DMS114 treated with DMSO at 0.1 percent for 48 hours (cell line): ENCODE results near the gene FBXL17.
"Not testable (repeated sequence)": the region's sequence is repeated elsewhere in the genome, so short reads cannot be mapped to it uniquely, and the experiment has no call there.

ENCODE experiments used
- DNase-seq: peaks from one replicate; lab custom pipeline; 2025; ENCODE audit not compliant: unreplicated experiment; lab: John Stamatoyannopoulos, UW

Gene FBXL17

DNA sequence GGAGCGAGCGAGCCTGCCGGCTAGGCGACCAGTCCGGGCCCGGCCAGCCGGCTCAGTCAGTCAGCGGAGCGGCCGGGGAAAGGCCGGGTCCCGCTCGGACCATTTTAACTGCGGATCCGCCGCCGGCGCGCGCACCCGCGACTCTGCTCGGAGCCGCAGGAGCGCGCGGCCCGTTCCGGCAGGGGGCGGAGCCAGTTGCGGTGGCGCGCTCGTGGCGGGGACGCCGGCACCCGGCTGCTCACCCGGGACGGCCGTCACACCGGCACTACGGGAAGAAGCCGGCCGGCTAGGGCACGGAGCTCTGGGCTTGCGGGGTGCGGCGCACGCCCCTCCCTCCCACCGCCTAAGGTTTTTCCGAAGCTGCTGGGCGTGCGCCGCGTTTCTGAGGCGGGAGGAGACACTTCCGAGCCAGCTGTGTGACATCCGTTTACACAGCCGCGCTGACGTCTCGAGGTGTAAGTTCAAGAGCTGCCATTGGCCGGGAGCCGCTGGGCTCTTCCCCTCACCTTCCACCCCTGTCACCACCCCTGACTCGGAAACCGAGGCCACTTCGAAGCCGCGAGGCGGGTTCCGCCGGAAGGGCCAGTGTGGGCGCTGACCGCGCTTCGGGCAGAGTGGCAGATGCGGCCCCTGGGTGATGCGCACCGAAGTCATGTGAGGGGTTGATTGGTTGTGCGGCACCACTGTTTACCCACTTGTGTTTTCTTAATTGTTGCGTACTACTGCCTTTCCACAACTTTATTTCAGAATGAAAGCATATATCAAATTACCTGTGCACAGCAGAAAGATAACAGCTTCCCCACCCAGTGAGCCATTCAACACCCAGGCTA, at the start of gene FBXL17:
TSS of gene FBXL17 (minus strand) at position 145 of the 830 bp plus-strand sequence.
- peak; percentile 81 for DNase-seq

DNA sequence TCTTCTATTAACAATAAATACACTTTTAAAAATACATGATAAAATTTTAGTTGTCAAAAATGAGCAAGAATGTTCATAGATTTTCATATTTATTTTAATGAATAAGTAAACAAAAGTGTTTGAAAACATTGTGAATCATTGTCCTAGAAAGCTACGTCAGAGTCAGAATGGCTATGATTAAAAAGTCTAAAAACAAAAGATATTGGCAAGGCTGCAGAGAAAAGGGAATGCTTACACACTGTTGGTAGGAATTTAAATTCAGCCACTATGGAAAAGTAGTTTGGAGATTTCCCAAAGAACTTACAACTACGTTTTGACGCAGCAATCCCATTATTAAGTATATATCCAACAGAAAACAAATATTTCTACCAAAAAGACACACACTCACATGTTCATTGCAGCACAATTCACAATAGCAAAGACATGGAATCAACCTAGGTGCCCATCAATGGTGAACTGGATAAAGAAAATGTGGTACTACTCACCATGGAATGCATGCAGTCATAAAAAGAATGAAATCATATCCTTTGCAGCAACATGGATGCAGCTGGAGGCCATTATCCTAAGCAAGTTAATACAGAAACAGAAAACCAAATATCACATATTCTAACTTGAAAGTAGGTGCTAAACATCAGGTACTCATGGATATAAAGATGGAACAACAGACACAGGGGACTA, 49.2 kb upstream of the FBXL17 start:
- DNase-seq = no peak

DNA sequence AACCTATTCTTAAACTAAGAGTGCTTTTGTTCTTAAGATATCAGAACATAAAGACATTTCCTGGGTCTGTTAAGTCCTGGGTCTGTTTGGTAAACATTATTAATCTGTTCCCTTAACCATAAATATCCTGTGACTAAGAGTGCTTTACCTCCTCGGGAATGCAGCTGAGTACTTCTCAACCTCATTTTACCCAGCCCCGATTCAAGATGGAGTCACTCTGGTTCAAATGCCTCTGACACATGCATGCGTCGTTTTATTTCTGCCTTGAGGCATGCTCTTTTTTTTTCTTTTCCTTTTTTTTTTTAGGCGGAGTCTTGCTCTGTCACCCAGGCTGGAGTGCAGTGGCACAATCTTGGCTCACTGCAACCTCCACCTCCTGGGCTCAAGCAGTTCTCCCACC, 39.8 kb upstream of the FBXL17 start:
- no peak for DNase-seq

DNA sequence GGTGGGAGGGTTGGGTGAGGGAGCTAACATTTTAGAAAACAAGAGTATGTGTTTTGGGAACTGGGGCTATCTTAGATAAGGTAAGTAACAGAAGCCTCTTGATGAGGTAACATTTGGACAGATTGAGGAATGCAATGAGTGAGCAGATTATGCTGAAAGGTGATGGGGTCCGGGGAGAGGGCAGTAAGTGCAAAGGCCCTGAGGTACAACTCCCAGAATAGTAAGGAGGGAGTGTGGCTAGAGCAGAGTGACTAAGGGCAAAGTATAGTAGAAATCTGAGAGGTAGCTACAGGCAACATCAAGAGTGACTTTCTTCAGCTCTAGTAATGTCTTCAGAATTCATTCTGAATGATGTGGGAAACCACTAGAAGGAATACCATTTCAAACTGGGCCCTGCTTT, 38.9 kb upstream of the FBXL17 start:
- DNase-seq = no peak

DNA sequence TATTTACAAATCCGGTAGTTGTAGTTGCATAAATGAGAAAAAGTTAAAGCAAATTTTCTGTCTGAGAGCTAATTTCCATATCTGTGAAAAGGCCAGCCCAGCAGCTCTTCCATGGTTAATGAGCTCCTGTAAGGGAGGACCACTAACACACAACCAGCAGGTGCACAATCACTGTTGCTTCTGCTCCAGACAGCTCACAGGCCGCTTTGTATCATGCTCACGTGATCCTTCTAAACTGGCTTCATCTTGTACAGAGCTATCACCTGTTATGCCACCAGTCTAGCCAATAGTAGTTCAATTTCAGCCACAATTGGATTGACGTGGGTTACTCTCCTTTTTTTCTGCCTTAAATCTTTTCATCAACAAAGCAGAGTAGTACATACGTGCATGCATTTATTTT, 38.3 kb upstream of the FBXL17 start:
- DNase-seq = no peak

DNA sequence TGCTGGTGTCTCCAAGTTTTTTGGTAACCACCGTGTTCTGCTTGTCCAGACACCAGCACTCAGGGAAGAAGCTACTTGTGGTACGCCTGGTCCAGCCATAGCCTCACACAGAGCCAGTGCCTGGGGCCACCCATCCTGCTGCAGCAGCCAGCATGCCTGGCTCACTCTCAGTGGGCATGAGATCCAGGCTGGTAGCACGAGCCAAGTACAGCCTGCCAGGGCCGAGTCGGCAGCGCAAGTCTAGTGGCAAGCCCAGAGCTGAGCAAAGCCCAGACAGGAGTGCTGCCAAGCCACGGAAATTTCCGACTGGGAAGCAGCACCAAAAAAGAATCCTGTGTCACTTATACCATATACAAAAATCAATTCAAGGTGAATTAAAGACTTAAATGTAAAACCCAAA, 36.3 kb upstream of the FBXL17 start:
- DNase-seq = no peak

DNA sequence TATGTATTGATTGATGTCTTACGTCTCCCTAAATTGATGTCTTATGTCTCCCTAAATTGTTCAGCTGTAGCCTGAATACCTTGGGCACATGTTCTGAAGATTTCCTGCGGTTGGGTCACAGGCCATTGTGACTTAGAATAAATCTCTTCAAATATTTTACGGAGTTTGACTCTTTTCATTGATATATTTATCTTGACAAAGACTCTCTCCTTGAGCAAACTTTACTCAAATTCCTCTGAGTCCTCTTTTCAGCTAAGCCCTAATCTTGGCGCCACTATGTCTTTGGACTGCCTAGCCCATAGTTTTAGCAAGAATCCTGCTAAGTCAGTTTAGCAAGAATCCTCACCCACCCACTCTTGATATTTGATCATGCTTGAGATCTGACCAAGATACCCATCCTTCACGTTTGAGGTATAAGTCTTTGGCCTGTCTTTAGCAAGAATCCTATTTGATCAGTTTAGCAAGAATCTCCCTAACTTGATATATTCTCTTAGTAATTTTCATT, 35.3 kb upstream of the FBXL17 start:
- no peak for DNase-seq

DNA sequence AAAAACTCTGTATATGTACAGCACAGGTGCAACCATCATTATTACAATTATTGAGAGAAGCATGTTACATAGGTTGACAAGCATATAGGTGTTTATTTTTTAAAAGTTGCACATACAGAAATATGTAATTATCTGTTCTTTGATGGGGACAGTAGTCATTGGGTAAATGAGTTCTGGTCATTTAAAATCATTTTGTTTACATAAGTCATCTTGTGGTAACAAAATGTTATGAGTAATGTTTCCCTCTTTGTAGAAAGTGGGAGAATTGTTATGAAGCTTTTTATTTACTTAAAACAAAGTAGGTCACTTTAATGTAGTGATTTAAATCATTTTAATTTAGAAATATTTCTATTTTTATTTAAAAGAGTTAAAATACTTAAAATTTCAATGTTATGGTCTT, 33.8 kb upstream of the FBXL17 start:
- no peak for DNase-seq

DNA sequence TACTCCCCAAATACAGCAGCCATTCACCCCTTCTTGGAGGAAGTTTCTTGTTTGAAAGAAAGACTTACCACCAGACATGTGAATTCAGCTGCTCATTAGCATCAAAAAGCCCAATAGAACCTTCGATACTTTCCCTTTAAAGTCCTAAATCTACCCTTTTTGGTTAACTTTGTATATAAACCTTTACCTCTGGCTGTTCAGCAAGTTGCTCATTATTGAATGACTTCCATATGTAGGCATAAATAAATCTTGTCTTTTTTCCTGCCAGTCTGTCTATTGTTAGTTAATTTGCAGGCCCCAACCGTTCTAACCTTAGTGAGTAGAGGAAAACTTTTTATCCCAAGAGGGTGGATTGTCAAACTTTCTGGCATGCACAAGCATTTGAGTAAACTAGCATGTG, 27.9 kb upstream of the FBXL17 start:
- DNase-seq = no peak

DNA sequence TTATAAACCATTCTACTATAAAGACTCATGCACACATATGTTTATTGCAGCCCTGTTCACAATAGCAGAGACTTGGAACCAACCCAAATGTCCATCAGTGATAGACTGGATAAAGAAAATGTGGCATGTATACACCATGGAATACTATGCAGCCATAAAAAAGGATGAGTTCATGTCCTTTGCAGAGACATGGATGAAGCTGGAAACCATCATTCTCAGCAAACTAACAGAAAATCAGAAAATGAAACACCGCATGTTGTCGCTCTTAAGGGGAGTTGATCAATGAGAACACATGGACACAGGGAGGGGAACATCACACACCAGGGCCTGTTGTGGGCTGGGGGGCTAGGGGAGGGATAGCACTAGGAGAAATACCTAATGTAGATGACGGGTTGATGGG, 23.3 kb upstream of the FBXL17 start:
- not testable (repeated sequence) for DNase-seq

DNA sequence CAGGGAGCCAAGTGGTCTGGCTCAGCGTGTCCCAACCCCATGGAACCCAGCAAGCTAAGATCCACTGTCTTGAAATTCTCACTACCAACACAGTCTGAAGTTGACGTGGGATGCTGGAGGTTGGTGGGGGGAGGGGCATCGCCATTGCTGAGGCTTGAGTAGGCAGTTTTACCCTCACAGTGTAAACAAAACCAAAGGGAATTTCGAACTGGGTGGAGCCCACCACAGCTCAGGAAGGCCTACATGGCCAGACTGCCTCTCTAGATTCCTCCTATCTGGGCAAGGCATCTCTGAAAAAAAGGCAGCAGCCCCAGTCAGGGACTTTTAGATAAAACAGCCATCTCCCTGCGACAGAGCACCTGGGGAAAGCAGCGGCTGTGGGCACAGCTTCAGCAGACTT, 17.1 kb upstream of the FBXL17 start:
- no peak for DNase-seq

DNA sequence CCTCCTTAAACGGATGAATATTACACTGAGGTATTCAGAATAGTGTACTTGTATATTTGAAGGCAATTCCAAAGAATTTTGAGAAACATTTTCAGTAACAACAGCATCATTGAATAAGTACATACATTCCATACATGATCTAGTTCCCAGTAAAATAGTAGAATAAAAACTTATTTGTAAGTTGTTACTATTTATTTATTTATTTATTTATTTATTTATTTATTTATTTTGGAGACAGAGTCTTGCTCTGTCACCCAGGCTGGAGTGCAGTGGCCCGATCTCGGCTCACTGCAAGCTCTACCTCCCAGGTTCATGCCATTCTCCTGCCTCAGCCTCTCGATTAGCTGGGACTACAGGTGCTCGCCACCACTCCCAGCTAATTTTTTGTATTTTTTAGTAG, 14.9 kb upstream of the FBXL17 start:
- DNase-seq = not testable (repeated sequence)

DNA sequence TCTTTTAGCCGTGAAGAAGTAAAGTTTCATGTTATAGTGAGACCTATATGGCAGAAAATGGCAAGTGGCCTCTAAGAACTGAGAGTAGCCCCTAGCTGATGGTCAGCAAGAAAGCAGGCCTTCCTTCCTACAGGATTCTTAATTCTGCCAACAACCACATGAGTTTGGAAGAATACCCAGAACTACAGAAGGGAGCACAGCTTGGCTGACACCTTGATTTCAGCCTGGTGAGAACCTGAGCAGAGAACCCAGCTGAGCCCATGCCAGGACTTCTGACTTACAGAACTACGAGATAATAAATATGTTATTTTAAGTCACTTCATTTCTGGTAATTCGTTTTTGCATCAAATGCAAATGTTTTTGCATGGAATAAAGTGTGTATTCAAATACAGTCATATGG, 5.9 kb upstream of the FBXL17 start:
- DNase-seq = no peak

DNA sequence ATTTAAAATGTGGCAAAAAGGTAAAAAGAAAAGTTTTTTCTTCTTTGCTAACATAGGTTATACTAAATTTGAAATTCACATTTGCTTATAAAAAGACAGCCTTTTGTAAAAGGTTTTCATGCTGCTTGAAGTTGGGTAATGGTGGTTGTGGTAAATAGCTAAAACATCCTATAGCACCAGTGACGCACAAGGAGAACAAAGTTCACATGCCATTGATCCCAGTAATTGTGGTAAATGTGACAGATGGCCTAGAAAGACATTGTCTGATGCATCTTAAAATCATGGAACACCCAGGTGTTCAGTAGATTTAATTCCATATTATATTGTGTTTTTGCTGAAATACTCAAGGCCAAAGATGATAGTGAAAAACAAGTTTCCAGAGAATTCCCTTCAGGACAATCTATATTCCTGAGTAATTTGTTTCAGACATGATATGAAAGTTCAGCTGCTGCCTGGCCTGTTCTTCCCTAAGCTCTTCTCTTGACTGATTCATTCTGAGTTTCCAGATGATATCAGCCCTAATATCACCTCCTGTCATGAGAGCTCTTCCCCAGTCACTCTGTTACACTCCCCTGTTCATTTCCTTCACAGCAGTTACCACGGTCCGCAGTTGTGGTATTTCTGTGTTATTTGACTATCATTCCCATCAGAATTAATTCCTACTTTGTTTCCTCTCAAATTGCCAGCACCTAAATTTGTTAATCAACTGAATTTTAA, 4.6 kb upstream of the FBXL17 start:
- DNase-seq = no peak

DNA sequence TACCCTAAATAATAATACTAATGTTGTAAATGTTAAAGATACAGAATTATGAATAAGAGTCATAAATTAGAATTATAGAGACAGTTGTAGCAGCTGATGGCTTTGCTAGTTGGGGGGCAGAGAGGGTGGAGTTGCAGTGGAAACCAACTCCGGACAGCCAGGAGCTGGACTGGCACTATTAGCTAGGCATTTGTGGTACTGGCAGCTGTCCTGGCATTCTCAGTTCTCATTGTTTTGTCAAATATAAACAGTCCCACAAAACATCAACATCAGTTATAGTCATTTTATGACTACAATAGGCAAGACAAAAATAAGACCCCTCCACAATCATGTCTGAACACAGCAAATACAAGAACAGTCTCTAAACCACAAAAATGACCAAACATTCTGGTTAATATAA, 2.8 kb upstream of the FBXL17 start:
- no peak for DNase-seq

DNA sequence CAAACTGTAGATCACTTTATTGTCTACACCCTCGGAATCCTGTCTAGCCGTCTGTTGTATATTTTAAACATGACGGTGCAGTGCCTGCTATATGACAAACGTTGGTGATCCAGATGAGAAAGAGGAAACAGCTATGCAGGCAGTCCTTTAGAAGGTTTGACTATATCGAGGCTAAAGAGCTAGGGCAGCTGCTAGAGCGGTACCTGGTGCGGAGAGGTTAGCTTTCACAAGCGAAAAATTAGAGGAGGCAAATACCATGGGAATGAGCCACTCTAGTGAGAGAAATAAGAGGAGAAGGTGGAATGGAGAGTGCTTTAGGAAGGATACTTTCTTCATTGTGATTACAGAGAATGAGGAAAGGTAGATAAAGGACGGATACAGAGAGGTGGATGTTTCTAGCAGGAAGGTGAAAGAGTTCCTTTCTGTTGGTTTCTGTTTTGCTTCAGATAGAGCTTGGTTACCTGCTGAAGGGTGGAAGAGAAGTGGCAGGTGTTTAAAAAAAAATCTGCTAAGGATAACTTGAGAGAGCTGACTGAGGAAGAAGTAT, 959 bp upstream of the FBXL17 start:
- no peak for DNase-seq

DNA sequence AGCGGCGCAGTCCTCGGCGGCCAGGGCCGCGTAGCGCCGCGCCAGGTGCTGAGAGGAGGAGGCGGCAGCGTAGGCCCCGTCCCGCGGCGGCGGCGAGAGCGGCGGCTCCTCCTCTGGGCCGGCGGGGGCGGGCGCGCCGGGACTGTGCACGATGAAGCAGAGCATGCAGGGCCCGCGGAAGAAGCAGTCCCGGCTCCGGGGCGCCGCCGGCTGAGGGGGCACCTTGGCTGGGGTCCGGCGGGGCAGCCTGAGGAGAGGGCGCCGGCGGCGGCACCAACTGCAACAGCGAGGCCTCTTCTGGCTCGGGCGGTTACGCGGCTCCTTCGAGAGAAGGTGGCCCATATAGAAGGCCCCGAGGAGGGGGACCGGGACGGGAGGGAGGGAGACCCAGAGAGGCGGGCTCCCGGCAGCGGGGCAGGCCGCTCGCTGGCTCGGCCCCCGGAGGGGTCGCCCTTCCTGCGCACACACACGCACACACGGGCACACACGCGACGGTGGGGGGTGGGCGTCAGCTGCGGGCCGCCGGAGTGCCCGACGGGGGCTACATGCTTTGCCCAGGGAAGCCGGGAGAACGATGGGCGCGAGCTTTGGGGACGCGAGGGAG, 446 bp downstream of the FBXL17 start:
- DNase-seq = peak; percentile 25

DNA sequence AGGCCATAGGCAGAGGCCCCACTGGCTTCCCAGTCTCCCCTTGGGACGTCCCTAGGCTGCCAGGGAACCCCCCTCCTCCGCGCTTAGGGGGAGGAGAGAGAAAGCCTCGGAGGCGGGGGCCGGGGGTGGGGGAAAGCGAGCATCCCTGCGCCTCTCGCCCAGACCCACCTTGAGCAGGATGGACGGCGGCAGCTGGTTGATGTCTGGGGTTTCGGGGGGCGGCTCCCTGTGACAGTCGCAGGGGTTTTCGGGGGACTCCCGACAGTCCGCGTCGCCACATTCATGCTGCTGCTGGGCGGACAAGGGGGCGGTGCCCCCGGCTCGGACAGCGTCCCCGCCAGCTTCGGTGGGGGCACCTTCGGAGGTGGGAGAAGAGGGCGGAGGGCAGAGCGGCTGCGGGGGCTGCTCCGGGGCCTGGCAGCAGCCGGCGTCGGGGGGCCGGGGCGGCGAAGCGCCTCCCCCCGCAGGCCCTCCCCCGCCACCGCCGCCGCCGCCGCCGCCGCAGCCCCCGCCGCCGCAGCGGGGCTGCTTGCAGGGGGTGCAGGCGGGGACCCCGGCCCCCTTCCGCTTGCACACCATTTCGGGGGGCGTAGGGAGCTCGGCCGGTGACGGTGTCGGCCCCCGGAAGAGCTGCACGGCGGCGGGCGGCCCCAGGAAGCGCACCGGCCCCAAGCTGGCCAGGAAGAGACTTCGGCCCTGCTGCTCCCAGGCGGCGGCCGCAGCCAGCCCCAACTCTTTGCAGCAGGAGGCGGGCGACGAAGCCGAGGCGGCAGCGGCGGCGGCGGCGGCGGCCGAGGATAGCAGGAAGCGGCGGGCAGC, 1.2 kb downstream of the FBXL17 start:
- DNase-seq = no peak

DNA sequence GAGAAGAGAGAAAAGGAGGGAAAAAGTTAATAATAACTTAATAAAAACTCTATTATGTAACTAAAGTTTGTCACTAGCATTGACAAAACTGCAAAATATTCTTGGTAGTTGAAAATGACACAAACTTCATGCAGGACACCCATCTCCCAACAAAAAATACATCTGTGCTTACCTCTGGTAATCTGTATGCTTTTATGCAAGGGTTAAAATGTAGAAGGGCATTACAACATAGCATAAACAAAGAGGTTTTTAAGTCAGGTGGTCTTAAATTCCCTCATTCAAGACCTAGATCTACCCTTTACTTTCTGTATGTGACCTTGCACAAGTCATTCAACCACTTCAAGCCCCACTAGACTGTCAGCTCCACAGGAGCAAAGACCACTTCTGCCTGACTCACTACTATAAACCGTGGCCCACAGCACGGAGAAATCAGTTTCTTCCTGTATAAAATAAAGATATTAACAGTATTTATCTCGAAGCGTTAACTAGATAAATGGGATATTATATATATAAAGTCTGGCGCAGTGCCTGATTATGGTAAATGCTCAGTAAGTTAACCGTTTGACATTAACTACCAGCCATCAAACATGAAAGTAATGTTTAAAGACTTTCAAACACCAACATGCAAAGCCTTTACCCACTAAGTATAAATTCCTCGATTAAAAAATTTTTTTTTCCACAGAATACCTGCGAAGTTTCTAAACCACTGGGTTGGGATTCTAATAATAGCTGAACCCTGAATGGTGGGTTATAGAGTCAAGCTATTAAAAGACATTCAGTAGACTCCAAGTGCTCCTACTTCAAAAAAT, 2.0 kb downstream of the FBXL17 start:
- DNase-seq = no peak
